ENCODE measurements around the gene MRPL52. TPM values are rescaled to one million over a fixed set of nuclear protein-coding genes. Genes with fewer than 3 reads are reported as not detected.

The MRPL52 gene
- total RNA-seq, 2 experiments from 2014 or later = 154 to 170 TPM

DNA sequence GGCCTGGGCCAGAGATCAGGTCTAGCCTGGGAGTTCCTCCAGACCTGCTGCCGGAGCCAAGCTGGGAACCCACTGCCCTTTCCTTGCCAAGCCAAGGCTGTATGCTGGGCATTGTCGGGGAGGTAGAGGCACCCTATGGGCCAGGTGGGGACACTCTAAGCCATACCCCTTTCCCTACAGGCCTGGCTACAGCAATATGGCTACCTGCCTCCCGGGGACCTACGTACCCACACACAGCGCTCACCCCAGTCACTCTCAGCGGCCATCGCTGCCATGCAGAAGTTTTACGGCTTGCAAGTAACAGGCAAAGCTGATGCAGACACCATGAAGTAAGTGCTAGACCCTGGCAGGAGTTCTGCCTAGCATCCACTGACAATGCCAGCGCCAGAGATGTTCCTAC lies 11.6 kb downstream of the MRPL52 start:
- H3K27ac Mint-ChIP-seq = no peak overlapping the region
- no peaks in the 10 kb centered on the region for H3K9me3 Mint-ChIP-seq
- peaks cover 9% of the 10 kb centered on the region for H3K27me3 Mint-ChIP-seq
- H3K4me3 Mint-ChIP-seq = no peak overlapping the region
- H3K36me3 Mint-ChIP-seq = peaks cover 4% of the 10 kb centered on the region
- H3K4me1 Mint-ChIP-seq = peaks cover 19% of the 10 kb centered on the region
- DNase-seq = no peak

DNA sequence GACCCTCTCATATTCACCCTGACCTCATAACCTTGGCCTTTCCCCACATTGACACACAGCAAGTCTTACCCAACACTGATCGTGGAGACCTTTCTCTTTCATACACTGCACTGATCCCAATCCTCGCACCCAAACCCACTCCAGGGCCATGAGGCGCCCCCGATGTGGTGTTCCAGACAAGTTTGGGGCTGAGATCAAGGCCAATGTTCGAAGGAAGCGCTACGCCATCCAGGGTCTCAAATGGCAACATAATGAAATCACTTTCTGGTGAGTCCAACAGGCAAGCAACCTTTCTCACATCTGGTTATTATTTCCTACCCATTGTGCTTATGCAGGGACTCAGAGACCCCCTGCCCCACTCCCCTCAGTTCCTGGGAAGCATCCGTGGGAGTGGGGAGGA lies 12.1 kb downstream of the MRPL52 start:
- H3K4me1 Mint-ChIP-seq = peaks cover 17% of the 10 kb centered on the region
- H3K27me3 Mint-ChIP-seq = peaks cover 13% of the 10 kb centered on the region
- peaks cover 3% of the 10 kb centered on the region for H3K36me3 Mint-ChIP-seq
- no peak overlapping the region for H3K4me3 Mint-ChIP-seq
- no peaks in the 10 kb centered on the region for H3K9me3 Mint-ChIP-seq
- no peak for DNase-seq
- no peak overlapping the region for H3K27ac Mint-ChIP-seq

DNA sequence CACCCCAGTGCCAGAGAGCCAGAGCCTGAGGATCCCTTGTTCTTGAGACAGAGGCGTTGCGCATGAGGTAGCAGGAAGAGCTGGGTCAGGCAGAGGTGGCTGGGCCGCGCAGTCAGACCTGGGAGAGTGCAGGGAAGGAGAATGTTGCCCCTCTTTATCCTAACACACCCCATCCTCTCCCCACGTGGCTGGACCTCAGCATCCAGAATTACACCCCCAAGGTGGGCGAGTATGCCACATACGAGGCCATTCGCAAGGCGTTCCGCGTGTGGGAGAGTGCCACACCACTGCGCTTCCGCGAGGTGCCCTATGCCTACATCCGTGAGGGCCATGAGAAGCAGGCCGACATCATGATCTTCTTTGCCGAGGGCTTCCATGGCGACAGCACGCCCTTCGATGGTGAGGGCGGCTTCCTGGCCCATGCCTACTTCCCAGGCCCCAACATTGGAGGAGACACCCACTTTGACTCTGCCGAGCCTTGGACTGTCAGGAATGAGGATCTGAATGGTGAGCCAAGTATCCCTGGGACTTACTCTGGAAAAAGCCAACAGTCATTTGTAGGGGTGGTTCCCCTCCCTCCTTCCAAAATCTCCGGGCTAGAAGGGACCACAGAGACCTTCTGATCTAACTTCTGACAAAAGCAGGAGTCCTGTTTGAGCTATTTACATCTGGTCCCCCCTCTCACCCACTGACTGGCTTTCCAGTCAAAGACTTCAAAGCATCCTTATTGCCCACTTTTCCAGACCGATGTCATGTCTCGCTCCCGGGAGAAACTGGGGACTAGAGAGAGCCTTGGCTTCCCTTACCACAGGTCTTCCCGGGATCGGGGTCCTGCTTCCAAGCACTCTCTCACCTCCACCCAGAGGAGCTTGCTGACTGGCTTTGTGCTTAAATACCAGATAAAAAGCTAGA lies 12.8 kb downstream of the MRPL52 start:
- no peak overlapping the region for H3K4me3 Mint-ChIP-seq
- peaks cover 13% of the 10 kb centered on the region for H3K4me1 Mint-ChIP-seq
- no peaks in the 10 kb centered on the region for H3K9me3 Mint-ChIP-seq
- no peaks in the 10 kb centered on the region for H3K36me3 Mint-ChIP-seq
- no peak overlapping the region for H3K27ac Mint-ChIP-seq
- DNase-seq = no peak
- H3K27me3 Mint-ChIP-seq = peaks cover 10% of the 10 kb centered on the region

DNA sequence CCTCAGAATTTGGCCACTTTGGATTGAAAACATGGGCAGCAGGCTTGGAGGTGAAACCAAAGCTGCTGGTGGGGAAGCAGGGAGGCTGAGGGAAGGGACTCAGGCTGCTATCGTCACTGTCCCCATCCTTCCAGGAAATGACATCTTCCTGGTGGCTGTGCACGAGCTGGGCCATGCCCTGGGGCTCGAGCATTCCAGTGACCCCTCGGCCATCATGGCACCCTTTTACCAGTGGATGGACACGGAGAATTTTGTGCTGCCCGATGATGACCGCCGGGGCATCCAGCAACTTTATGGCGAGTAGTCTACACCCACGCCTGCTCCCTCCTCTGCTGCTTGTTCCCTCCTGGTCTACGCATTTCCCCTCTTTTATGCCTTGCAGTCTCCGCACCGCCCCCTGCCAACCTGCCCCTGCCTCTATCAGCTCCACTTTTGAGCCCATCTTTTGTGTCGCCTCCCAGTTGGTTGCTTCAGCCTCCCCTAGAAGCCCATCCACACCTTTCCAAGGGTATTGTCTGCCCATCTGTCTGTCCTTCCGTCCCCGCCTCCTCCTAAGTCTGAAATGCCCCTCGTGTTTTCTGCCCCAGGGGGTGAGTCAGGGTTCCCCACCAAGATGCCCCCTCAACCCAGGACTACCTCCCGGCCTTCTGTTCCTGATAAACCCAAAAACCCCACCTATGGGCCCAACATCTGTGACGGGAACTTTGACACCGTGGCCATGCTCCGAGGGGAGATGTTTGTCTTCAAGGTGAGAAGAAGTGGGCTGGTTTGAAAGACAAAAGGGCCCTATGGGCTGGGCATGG lies 13.6 kb downstream of the MRPL52 start:
- peaks cover 8% of the 10 kb centered on the region for H3K4me1 Mint-ChIP-seq
- no peak overlapping the region for H3K4me3 Mint-ChIP-seq
- H3K9me3 Mint-ChIP-seq = no peaks in the 10 kb centered on the region
- DNase-seq = no peak
- no peaks in the 10 kb centered on the region for H3K36me3 Mint-ChIP-seq
- H3K27me3 Mint-ChIP-seq = peaks cover 17% of the 10 kb centered on the region
- no peak overlapping the region for H3K27ac Mint-ChIP-seq

DNA sequence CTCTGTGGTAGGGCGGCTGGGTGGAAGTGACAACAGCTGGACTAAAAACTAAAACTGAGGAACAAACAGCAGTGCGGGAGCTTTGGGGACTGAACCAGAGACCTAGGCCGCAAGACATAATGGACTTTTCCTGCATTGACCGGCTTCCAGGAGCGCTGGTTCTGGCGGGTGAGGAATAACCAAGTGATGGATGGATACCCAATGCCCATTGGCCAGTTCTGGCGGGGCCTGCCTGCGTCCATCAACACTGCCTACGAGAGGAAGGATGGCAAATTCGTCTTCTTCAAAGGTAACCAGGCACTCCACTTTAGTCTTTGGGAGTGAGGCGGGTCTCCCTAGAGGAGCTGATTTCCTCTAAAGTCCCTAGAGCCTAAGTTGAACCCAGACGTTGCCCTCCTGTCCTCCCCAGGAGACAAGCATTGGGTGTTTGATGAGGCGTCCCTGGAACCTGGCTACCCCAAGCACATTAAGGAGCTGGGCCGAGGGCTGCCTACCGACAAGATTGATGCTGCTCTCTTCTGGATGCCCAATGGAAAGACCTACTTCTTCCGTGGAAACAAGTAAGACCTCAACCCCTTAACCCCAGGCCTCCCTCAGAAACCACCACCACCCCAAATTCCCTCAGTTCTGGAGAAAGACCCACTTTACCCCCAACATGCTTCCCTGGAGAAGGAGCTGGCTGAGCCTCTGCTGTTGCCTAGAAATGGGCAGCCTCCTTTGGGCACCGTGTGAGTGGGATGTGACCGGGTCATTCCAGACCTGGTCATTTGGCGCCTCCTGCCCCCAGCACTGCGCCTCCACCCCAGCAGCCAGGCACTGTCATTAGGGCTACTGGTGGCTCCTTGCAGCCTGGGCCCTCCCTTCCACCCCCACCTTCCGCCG lies 14.8 kb downstream of the MRPL52 start:
- H3K27me3 Mint-ChIP-seq = peaks cover 23% of the 10 kb centered on the region
- no peak overlapping the region for H3K4me3 Mint-ChIP-seq
- H3K36me3 Mint-ChIP-seq = no peaks in the 10 kb centered on the region
- DNase-seq = no peak
- H3K27ac Mint-ChIP-seq = no peak overlapping the region
- no peaks in the 10 kb centered on the region for H3K4me1 Mint-ChIP-seq
- H3K9me3 Mint-ChIP-seq = no peaks in the 10 kb centered on the region

DNA sequence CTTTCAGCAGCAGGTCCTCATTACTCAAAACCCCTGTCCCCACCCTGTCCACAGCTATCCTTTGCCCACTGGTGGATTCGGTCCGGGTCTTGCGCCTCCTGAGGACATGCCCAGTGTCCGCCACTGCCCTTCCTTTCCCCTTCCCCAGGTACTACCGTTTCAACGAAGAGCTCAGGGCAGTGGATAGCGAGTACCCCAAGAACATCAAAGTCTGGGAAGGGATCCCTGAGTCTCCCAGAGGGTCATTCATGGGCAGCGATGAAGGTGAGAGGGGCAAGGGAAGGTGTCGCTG lies 15.4 kb downstream of the MRPL52 start:
- no peak for DNase-seq
- Mint-ChIP-seq H3K4me3 (no peak overlapping the region), H3K27ac (no peak overlapping the region)

DNA sequence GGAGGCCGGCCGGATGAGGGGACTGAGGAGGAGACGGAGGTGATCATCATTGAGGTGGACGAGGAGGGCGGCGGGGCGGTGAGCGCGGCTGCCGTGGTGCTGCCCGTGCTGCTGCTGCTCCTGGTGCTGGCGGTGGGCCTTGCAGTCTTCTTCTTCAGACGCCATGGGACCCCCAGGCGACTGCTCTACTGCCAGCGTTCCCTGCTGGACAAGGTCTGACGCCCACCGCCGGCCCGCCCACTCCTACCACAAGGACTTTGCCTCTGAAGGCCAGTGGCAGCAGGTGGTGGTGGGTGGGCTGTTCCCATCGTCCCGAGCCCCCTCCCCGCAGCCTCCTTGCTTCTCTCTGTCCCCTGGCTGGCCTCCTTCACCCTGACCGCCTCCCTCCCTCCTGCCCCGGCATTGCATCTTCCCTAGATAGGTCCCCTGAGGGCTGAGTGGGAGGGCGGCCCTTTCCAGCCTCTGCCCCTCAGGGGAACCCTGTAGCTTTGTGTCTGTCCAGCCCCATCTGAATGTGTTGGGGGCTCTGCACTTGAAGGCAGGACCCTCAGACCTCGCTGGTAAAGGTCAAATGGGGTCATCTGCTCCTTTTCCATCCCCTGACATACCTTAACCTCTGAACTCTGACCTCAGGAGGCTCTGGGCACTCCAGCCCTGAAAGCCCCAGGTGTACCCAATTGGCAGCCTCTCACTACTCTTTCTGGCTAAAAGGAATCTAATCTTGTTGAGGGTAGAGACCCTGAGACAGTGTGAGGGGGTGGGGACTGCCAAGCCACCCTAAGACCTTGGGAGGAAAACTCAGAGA lies 16.3 kb downstream of the MRPL52 start:
- H3K27me3 Mint-ChIP-seq = peaks cover 23% of the 10 kb centered on the region
- no peak overlapping the region for H3K27ac Mint-ChIP-seq
- no peak for DNase-seq
- no peaks in the 10 kb centered on the region for H3K36me3 Mint-ChIP-seq
- no peaks in the 10 kb centered on the region for H3K9me3 Mint-ChIP-seq
- no peak overlapping the region for H3K4me3 Mint-ChIP-seq
- no peaks in the 10 kb centered on the region for H3K4me1 Mint-ChIP-seq

More for the DNA sequence above, 15.4 kb downstream of the MRPL52 start:
- peaks cover 23% of the 10 kb centered on the region for H3K27me3 Mint-ChIP-seq
- H3K36me3 Mint-ChIP-seq = no peaks in the 10 kb centered on the region
- no peaks in the 10 kb centered on the region for H3K4me1 Mint-ChIP-seq
- no peaks in the 10 kb centered on the region for H3K9me3 Mint-ChIP-seq

DNA sequence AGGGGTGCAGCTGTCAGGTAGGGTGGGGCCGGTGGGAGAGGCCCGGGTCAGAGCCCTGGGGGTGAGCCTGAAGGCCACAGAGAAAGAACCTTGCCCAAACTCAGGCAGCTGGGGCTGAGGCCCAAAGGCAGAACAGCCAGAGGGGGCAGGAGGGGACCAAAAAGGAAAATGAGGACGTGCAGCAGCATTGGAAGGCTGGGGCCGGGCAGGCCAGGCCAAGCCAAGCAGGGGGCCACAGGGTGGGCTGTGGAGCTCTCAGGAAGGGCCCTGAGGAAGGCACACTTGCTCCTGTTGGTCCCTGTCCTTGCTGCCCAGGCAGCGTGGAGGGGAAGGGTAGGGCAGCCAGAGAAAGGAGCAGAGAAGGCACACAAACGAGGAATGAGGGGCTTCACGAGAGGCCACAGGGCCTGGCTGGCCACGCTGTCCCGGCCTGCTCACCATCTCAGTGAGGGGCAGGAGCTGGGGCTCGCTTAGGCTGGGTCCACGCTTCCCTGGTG lies 17.2 kb downstream of the MRPL52 start:
- Mint-ChIP-seq H3K4me1 (no peaks in the 10 kb centered on the region), H3K27ac (no peak overlapping the region), H3K9me3 (no peaks in the 10 kb centered on the region), H3K27me3 (peaks cover 23% of the 10 kb centered on the region), H3K4me3 (no peak overlapping the region), H3K36me3 (no peaks in the 10 kb centered on the region)
- no peak for DNase-seq

DNA sequence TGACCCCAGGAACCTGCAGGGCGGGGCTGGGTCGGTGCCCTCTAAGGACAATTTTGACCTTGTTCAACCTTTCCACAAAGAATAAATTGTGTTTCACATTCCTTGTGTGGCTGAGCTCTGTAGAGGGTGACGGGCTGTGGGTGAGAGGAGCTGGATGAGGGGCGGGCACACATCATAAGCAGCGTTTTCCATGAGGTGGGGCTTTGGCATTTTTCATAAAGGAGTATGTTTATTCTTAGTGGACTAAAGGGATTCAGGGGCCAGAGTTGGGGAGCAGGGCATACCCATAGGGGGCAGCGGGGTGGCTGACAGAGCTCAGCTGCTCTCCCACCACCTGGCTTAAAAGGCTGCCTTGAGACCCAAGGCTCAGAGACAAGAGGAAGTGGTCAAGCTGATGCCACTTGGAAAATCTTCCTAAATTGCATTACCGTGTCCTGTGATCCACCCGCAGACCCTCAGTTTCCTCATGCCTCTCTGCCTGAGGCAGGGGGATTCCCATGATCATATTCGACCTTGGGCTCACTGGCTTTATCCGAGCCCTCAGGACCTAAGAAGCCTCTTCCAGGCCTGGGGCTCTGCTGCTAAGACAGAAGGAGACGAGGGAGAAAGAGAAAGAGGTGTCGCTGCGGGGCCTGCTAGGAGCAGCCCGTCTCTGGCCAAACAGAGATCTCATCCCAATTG lies 18.1 kb downstream of the MRPL52 start:
- H3K9me3 Mint-ChIP-seq = no peaks in the 10 kb centered on the region
- H3K36me3 Mint-ChIP-seq = no peaks in the 10 kb centered on the region
- H3K4me3 Mint-ChIP-seq = no peak overlapping the region
- DNase-seq = no peak
- H3K4me1 Mint-ChIP-seq = peaks cover 2% of the 10 kb centered on the region
- peaks cover 23% of the 10 kb centered on the region for H3K27me3 Mint-ChIP-seq
- H3K27ac Mint-ChIP-seq = no peak overlapping the region

DNA sequence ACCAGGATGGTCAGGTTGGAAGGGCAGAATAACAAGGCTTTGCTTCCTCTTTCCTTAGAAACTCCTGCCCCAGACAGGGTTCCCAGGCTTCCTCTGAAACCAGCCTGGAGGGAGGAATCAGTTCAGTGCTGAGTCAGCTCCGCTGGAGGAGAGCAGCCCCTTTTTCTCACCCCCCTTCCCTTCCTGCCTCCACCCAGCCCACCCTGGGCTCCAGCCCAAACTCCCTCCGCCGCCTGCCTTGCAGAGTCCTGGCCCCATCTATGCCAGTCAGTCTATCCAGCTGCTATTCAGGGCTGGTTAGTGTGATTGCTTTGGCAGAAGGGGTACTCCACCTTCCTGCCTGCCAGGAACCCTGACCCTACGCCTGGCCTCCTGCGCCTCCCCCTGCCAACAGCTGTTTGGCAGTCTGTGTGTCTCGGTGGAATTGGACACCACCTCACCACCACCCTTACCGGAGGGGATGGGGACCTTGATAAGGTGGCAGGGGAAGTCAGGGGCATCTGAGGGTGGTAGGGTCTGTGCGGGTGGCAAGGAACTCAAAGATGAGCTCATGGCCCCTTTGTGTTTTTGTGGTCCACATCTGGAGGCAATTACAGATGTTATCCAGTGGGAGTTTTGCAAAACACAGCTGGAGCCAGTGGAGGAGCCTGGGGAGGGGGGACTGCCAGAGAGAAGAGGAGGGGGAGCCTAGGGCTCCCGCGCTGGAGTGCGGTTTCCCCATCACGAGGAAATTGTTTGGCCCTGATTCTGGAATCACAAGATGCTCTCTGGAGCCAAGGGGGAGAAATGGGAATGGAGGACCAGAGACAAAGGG lies 18.9 kb downstream of the MRPL52 start:
- Mint-ChIP-seq H3K36me3 (no peaks in the 10 kb centered on the region), H3K4me1 (peaks cover 10% of the 10 kb centered on the region), H3K27ac (no peak overlapping the region), H3K27me3 (peaks cover 23% of the 10 kb centered on the region), H3K4me3 (no peak overlapping the region), H3K9me3 (no peaks in the 10 kb centered on the region)
- no peak for DNase-seq

DNA sequence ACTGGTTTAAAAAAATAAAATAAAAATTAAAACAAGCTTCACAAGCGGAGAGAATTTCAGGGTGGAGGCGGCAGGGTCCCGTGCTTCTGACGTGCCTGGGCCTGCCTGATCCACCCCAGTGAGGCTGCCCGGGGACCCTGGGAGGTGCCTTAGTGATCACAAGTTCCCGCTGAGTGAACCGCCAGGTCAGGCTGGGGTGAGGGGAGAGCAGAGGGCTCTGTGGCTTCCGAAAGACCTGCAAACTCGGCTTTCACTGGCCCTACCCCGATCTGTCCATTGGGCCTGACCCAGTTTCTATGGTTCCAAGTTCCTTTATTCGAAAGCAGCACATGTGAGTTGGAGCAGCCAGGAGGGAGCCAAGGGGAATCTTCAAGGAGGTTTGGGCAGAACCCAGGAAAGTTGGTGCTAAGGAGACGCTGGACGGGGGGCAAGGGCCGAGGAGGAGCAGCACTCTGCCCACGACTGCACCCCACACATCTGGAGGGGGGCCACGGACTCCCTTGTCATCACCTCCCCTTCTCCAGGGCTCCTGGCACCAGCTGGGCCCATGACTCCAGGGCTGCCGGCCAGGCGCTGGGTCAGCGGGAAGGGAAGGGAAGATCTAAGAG lies 19.6 kb downstream of the MRPL52 start:
- peaks cover 23% of the 10 kb centered on the region for H3K27me3 Mint-ChIP-seq
- no peak for DNase-seq
- no peak overlapping the region for H3K27ac Mint-ChIP-seq
- no peaks in the 10 kb centered on the region for H3K36me3 Mint-ChIP-seq
- H3K9me3 Mint-ChIP-seq = no peaks in the 10 kb centered on the region
- no peak overlapping the region for H3K4me3 Mint-ChIP-seq
- H3K4me1 Mint-ChIP-seq = peaks cover 11% of the 10 kb centered on the region

DNA sequence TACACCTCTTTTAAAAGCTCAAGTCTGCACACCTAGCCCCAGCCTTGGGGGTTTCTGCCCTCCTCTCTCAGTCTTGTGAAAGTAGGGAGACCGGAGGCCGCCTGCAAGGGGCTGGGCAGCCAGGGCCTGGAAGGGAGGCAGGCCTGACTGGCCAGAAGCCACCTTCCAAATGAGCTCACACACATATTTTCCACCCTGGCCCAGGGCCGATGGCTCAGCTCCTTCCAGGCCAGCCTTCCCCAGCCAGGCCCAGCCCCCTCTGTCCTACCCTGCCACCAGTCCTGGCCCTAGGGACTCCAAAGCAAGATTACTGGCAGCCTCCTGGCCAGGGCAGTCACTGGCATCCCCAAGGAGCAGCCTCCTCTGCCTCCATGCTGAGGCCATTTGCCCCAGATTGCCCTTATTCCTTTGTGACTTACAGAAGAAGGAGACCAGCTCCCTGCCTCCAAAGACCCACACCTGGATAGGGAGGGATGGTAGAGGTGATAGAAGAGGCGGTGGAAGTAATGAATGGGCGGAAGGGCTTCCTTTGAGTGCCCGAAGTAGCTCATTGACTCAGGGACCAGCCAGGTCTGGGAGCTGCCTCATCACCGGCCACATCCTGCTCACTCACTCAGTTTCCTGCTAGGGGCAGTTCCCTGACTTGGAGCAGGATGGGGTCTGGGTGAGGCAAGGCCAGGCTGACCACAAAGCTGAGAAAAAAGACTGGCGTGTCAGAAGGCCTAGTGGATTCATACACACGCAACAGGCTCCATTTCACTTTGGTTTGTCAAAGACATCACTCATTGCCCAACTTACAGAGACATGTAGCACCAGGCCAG lies 21.5 kb downstream of the MRPL52 start:
- no peak for DNase-seq
- H3K4me3 Mint-ChIP-seq = no peak overlapping the region
- H3K27me3 Mint-ChIP-seq = peaks cover 29% of the 10 kb centered on the region
- no peaks in the 10 kb centered on the region for H3K36me3 Mint-ChIP-seq
- H3K4me1 Mint-ChIP-seq = peaks cover 18% of the 10 kb centered on the region
- H3K27ac Mint-ChIP-seq = no peak overlapping the region
- no peaks in the 10 kb centered on the region for H3K9me3 Mint-ChIP-seq
